ENCODE results near the gene CYSRT1.

GRCh38 chr9:137193771-137194170 is 31.2 kb upstream of the CYSRT1 start:
- TF ChIP-seq GATA2 (IDR thresholded peaks at IDR 0.05; ENCODE audit: low read depth, low read length) = no peak
- TF ChIP-seq GATA3 (IDR thresholded peaks at IDR 0.05; ENCODE audit: low read depth, low read length) = no peak

Data from SH-SY5Y (cell line).